H54 (cell line): ENCODE measurements around the gene TMEM236.

ENCODE experiments used
- DNase-seq: peaks from one replicate; pipeline ENCODE4 v3.0.0; 2011; ENCODE audit warnings: low spot score, mixed read lengths; ENCODE audit not compliant: insufficient read length
- FAIRE-seq: peaks from 3 replicates; lab custom pipeline; 2011; peaks lifted over from hg19 to GRCh38; lab: Jason Lieb, UNC
- POLR2A ChIP-seq: IDR thresholded peaks from 2 replicates; pipeline ENCODE4 v1.6.1; 2011; ENCODE audit warnings: low read depth, mild to moderate bottlenecking, low read length

Gene TMEM236

DNA sequence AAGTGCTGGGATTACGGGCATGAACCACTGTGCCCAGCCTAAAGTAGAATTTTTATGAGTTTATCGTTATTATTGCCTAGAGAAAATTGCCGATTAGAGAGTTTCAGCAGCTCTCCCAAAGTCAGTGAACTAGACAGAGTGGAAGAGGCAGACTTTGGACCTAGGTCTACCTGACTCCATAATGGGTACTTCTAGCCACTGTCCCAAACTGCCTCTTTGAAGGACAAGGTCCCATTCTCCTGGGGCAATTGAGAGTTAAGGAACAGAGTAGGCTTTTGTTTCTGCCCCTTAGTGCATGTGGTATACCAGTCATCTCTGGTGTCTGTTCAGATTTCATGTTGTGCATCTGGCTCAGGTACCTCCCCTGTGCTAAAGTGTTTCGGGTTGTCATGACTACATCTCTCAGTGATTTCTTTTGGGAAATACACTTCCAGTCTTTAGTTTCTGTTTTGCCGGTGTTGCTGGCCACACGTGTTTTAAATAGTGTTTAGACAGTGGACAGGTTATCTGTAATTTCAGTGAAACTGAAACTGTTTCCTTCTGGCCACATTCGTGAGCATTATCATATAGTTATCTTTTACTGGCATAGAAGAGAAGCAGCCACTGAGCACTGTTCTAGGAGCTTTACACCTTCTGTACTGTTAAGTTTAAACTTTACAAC lies 4.7 kb downstream of the TMEM236 start:
- no peak for TF ChIP-seq POLR2A
- DNase-seq (peak; percentile 14), FAIRE-seq (peak; percentile 80)

DNA sequence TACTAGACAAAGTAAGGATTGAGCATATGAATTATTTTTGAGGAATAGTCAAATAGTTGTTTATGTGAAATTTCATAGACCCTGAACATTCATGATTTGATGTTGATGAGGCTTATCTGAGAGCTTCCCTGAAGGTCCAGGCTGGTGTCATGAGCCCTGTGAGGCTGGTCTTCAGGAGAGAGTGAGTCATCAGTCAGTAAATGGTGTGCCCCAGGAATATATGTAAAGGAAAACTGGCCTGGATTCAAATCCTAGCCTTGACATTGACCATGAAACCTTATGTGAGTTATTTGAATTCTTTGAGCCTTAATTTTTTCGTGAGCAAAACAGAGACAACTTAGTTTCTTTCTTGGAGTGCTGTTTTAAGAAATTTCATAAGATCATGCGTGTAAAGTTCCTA lies 6.2 kb downstream of the TMEM236 start:
- DNase-seq (no peak), FAIRE-seq (peak; percentile 6)
- no peak for TF ChIP-seq POLR2A

DNA sequence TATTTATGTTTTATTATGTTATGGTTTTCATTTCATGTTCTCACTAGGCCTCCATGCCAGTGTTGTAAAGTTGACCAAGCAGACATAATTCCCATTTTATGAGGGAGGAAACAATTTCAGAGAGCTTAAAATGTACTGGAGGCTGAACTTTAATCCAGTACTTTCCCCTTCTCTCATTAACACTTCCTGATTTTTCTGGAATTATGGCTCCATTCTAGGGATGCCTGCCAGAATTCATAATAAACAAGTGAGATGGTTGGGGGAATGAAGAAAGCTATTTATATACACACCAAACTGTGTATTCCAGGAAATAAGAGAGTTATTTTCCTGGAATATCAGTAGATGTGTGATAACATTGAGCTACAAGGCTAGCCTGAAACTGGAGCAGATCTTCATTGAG lies 6.9 kb downstream of the TMEM236 start:
- FAIRE-seq (no peak), DNase-seq (no peak)
- TF ChIP-seq POLR2A = no peak

DNA sequence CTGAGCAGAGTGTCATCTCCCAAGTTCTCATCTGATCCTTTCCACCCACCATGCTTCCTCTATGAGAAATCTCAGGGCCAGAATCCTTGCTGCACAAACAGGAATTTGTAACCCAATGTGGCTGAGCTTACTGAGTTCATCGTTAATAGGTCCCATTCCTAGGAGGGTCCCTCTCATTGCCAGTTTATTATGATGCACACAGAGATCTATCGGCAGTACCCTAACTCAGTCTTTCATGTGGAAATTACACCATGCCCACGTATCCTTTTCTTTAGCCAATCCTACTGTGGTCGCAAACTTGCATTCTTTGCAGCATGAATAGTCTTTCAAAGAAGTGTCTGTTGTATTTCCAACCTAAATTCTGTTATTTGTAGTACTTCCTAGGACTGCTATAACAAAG lies 12.1 kb downstream of the TMEM236 start:
- DNase-seq (no peak), FAIRE-seq (no peak)
- no peak for TF ChIP-seq POLR2A

DNA sequence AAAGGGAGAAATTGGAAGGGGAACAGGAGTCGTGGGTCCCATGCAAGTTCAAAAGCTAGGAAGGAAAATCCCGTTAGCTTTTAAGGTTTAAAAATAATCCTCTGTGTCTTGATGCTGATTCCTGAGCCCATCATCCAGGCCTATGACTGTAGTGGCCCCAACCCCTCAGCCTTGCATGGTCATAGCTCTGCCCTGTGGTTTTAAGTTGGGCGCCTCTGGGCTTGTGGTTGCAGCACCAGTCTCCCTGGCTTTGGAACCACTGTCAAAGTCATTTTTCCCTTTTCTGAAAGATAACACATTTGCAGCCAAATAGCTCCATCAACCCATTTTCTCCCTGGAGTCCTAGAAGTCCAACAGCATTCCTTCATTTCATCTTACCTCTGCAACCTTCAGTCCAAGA lies 13.6 kb downstream of the TMEM236 start:
- FAIRE-seq = no peak
- no peak for DNase-seq
- TF ChIP-seq POLR2A = no peak

DNA sequence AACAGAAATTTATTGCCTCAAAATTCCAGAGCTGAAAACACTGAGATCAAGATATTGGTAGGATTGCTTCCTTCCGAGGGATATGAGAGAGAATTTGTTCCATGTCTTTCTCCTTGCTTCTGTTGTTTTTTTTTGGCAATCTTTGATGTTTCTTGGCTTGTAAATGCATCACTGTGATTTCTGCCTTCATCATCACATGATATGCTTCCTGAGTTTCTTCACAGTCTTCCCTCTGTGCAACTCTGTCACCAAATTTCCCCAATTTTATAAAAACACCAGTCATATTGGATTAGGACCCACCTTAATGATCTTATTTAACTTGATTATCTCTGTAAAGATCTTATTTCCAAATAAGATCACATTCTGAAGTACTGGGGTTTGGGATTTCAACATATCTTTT lies 14.7 kb downstream of the TMEM236 start:
- TF ChIP-seq POLR2A = no peak
- DNase-seq (no peak), FAIRE-seq (no peak)

DNA sequence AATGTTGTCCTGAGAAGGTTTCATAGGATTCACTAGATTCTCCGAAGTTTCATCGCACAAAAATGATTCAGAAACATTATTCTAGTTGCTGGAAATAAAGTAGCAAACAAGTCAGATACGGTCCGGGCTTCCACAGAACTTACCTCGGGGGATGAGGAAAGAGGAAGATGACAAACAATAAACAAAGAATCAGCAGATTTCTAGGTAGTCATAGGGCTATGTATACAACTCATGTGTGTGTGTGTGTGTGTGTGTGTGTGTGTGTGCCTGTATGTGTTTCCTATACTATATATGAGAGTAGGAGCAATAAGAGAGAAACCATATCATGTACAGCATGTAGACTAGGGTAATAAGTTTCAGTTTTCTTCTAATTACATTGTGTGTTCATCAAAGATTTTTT lies 16.5 kb downstream of the TMEM236 start:
- DNase-seq = no peak
- TF ChIP-seq POLR2A = no peak
- FAIRE-seq = no peak

DNA sequence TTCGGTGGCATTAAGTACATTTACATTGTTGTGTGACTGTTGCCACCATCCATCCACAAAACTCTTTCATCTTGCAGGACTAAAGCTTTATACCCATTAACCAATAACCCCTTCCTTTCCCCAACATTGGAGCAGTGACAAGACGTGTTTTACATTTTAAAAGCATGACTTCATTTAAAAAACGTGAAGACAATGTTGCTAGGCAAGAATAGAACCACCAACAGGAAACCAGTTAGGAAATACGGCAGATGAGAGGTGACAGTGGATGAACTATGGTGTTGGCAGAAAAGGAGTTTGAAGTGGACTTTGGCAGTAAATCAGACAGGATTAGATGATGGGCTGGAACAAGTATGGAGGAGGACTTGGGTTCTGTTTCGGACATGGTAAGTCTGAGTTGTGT lies 17.0 kb downstream of the TMEM236 start:
- peak; percentile 78 for FAIRE-seq
- TF ChIP-seq POLR2A = no peak
- DNase-seq = no peak

DNA sequence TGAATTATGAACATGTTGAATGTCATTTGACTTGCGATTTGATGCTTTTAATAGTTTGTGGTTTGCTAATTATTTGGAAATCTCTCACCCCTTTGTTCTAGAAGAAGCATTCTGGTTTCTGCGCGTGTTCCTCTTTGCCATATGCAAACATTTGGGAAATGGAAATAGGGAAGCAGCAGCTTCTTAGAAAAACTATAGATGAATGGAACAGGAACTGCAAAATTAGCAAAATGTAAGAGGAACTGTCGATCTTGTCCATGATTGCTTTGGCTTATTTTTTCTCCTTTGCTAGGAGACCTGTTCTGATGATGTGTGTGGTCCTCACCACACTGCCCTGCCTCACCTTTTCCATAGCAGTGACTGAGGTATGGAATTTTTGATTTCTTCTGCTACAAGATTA lies 19.0 kb downstream of the TMEM236 start:
- FAIRE-seq = no peak
- no peak for DNase-seq
- TF ChIP-seq POLR2A = no peak

DNA sequence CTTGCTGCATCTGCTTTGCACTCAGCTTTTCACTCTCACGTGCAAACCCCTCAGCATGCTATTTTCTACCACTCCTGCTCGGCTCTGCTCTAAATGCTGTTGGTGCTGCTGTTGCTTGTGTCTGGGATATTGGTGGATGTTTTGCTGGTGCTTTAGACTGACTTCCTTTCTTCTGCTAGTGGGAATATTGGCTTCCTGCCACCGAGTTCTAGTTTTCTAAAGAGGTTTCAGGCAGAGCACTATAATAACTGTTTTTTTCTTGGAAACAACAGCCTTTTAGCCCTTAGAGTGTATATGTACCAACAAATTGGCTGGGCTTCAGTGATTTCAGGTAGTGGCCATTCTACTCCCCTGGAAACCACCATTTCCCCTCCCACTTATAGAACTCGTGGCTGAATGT lies 27.8 kb downstream of the TMEM236 start:
- no peak for FAIRE-seq
- no peak for TF ChIP-seq POLR2A
- no peak for DNase-seq

DNA sequence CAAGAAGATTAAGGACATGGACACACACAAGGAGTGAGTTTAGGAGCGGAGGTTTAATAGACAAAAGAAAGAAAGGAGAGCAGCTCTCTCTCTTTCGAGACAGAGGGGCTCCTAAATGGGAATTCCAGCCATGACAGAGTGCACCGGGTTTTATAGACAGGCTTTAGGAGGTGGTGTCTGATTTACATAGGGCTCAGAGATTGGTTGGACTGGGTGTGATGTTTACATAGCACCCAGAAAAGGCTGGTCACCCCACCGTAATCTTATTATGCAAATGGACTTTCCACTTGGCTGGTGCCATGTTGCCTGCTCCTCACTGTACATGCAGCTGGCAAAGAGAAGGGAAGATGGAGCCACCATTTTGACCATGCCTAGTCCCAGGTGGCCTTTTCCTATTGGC lies 28.7 kb downstream of the TMEM236 start:
- no peak for DNase-seq
- FAIRE-seq = no peak
- no peak for TF ChIP-seq POLR2A

DNA sequence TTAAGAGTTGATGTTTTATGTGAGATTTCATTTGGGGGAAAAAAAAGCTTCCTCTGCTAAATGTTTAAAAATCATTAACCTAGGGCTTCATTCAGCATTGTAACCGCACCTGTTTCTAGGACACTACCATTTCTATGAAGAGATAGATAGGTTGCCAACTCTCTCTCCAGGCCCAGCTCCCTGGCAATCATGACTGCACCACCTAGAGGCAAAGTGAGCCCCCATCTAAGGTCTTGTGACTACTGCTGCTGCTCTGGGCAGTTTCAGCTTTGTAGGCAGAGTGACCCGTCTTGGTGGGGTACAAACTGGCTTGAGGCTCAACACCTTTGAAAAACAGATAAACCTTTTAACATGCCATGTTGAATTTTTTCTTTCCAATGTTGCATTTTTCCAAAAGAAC lies 29.9 kb downstream of the TMEM236 start:
- DNase-seq (no peak), FAIRE-seq (no peak)
- TF ChIP-seq POLR2A = no peak

DNA sequence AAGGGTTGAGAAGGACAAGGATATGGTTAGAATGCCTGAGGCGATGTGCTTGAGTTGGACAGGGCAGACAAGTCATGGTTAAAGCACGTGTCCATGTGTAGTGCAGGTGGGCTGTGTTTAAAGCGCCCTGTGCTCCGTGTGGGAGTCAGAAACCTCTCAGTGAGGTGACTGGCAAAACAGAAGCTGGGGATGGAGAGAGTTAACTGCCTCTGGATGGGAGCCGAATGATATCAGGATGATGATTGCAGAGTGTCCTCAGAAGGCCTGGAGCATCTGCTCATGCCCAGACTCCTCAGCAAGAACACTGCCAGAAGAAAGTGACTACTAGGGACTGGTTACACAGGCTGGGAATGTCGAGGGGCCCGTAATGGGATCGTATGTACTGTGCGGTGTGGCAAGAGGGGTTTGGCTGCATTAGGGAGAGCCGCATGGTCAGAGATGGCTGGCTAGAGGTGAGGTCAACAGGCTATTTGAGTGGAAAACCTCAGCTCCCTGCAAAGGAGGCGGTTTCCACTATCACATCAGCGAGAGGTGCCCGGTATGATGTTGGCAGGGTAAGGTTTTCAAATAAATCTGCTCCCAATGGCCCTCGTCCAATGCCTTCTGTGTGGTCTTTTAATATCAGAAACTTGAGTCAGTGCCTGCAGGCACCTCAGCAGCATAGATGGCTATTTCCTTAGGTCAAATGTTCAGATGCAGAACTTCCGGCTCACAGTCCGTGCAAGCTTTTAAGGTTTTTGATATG lies 31.1 kb downstream of the TMEM236 start:
- TF ChIP-seq POLR2A = no peak
- FAIRE-seq (peak; percentile 98), DNase-seq (peak; percentile 39)

DNA sequence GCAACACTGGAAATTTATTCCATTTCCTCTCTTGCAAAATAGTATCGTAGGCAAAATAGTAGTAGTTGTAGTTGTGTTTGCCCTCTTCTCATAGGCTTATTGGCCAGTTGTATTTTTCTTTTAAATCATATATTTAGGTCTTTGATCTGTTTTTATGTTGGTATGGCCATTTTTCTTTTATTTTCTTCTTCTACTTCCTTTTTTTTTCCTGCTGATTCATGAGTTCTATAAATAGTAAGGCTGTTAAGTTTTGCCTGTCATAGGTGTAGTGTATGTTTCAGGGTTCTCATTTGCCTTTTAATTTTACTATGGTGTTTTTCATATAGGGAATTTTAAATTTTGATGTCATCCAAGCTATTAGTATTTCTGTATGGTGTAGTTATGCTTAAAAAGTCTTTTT lies 31.8 kb downstream of the TMEM236 start:
- DNase-seq (no peak), FAIRE-seq (no peak)
- TF ChIP-seq POLR2A = no peak

DNA sequence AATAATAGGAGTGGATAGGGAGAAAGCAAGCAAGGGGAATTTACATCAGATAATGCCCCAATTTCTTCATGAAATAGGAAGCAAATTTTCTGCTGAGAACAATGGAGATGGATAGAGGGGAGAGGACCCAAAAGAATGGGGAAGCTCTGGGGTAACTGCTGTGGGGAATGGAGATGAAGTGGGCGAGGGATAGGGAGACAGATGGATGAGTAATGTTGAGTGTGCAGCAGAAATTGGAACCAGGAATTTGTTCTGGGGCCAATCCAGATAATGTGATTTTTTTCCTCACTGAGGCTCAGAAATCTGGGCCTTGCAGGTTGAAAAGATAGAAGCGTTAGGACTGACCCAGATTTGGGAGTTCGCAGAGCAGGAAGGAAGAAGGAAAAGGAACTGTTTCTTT lies 32.7 kb downstream of the TMEM236 start:
- TF ChIP-seq POLR2A = no peak
- FAIRE-seq (no peak), DNase-seq (no peak)

DNA sequence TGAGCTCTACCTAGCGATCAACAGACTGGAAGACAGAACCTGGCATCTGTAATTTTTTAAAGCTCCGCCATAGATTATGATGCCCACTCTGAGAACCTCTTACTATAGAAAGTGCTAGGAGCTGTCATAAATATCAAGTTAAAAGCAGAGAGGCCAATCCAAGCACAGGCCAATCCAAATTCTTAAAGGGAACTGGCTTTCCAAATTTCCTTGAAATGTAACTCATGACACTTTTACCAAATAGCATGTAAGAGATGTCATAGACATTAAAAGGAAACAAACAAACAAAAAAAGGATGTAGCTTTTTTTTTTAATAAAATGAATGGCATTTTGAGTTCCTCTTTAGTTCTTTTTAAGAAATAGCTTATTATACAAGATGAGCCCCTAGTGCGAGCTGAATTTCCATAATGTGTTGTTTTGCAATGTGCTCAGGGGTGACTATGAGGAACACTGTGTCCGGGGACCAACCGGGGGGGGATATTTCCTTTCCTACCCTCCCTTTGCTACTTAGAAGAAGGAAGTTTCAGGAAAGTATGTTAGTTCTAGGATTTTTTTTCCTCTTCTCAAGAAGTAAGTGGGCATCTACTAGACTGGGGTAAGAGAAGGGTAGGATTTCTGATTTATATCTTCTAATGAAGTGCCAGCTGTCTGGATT lies 33.4 kb downstream of the TMEM236 start:
- DNase-seq (no peak), FAIRE-seq (no peak)
- TF ChIP-seq POLR2A = no peak
